H9 (cell line): ENCODE data around the gene SPECC1. TPM values are rescaled to one million over a fixed set of nuclear protein-coding genes. Genes with fewer than 3 reads are reported as not detected.
"Not testable (repeated sequence)": the region's sequence is repeated elsewhere in the genome, so short reads cannot be mapped to it uniquely, and the experiment has no call there.

Experiments
- DNase-seq: peaks from one replicate; pipeline ENCODE4 v3.0.0-alpha.2; 2017
- H2AFZ ChIP-seq: one replicate; pipeline ENCODE4 v1.6.1; 2013; ENCODE audit warnings: mild to moderate bottlenecking, low read length, control low read depth, moderate library complexity
- H2AK5ac ChIP-seq: 2 replicates; pipeline ENCODE4 v1.6.1; 2013; ENCODE audit warnings: low read length, control low read depth, mixed read lengths; ENCODE audit not compliant: insufficient read length
- H2BK120ac ChIP-seq: one replicate; pipeline ENCODE4 v1.6.1; 2013; ENCODE audit warnings: low read depth, mild to moderate bottlenecking, low read length, control low read depth, inconsistent platforms; ENCODE audit not compliant: poor library complexity, severe bottlenecking
- H2BK12ac ChIP-seq: 2 replicates; pipeline ENCODE4 v1.6.1; 2013; ENCODE audit warnings: low read length, control low read depth, mixed read lengths, low read depth; ENCODE audit not compliant: insufficient read length
- H2BK15ac ChIP-seq: 2 replicates; pipeline ENCODE4 v1.6.1; 2013; ENCODE audit warnings: low read depth, low read length, control low read depth
- H2BK20ac ChIP-seq: one replicate; pipeline ENCODE4 v1.6.1; 2013; ENCODE audit warnings: low read depth, mild to moderate bottlenecking, low read length, control low read depth, inconsistent platforms; ENCODE audit not compliant: poor library complexity, severe bottlenecking
- H2BK5ac ChIP-seq: 2 replicates; pipeline ENCODE4 v1.6.1; 2013; ENCODE audit warnings: low read length, control low read depth, mixed read lengths; ENCODE audit not compliant: insufficient read length
- H3K14ac ChIP-seq: 2 replicates; pipeline ENCODE4 v1.6.1; 2013; ENCODE audit warnings: low read length, control low read depth; ENCODE audit not compliant: insufficient read depth
- H3K18ac ChIP-seq: 2 replicates; pipeline ENCODE4 v1.6.1; 2013; ENCODE audit warnings: low read depth, mild to moderate bottlenecking, mixed read lengths, low read length, control low read depth; ENCODE audit not compliant: insufficient read length
- H3K23ac ChIP-seq: 2 replicates; pipeline ENCODE4 v1.6.1; 2013; ENCODE audit warnings: low read length, control low read depth, mixed read lengths, low read depth; ENCODE audit not compliant: insufficient read length
- H3K23me2 ChIP-seq: 2 replicates; pipeline ENCODE4 v1.6.1; 2013; ENCODE audit warnings: low read depth, mild to moderate bottlenecking, mixed read lengths, low read length, control low read depth; ENCODE audit not compliant: insufficient read length, poor library complexity, severe bottlenecking
- H3K27ac ChIP-seq: 2 replicates; pipeline ENCODE4 v1.5.1; 2013; ENCODE audit warnings: low read length, control low read depth, mixed read lengths, low read depth; ENCODE audit not compliant: insufficient read length
- H3K27me3 ChIP-seq: 2 replicates; pipeline ENCODE4 v1.6.1; 2013; ENCODE audit warnings: low read length, control low read depth, inconsistent platforms; ENCODE audit not compliant: insufficient read depth
- H3K4ac ChIP-seq: 2 replicates; pipeline ENCODE4 v1.6.1; 2013; ENCODE audit warnings: low read depth, mild to moderate bottlenecking, control low read depth, inconsistent platforms, low read length, moderate library complexity
- H3K4me1 ChIP-seq: 2 replicates; pipeline ENCODE4 v1.6.1; 2013; ENCODE audit warnings: low read length, control low read depth, inconsistent platforms; ENCODE audit not compliant: insufficient read depth
- H3K4me2 ChIP-seq: 2 replicates; pipeline ENCODE4 v1.6.1; 2013; ENCODE audit warnings: low read length, control low read depth, mixed read lengths; ENCODE audit not compliant: insufficient read length, insufficient read depth
- H3K56ac ChIP-seq: 2 replicates; pipeline ENCODE4 v1.6.1; 2013; ENCODE audit warnings: low read depth, mild to moderate bottlenecking, mixed read lengths, low read length, control low read depth; ENCODE audit not compliant: insufficient read length
- H3K79me1 ChIP-seq: 2 replicates; pipeline ENCODE4 v1.6.1; 2013; ENCODE audit warnings: low read depth, mild to moderate bottlenecking, moderate library complexity, low read length, control low read depth, inconsistent platforms; ENCODE audit not compliant: insufficient read depth, poor library complexity, severe bottlenecking
- H3K79me2 ChIP-seq: 2 replicates; pipeline ENCODE4 v1.6.1; 2013; ENCODE audit warnings: low read length, control low read depth, inconsistent platforms; ENCODE audit not compliant: insufficient read depth
- H3K9ac ChIP-seq: 2 replicates; pipeline ENCODE4 v1.6.1; 2013; ENCODE audit warnings: low read length, control low read depth, mixed read lengths; ENCODE audit not compliant: insufficient read length; ENCODE audit errors: extremely low read depth
- H3K9me3 ChIP-seq: one replicate; pipeline ENCODE4 v1.6.1; 2013; ENCODE audit warnings: low read depth, low read length, inconsistent platforms; ENCODE audit not compliant: control insufficient read depth
- H3T11ph ChIP-seq: one replicate; pipeline ENCODE4 v1.6.1; 2013; ENCODE audit warnings: mild to moderate bottlenecking, low read length, control low read depth, inconsistent platforms
- H4K20me1 ChIP-seq: one replicate; pipeline ENCODE4 v1.6.1; 2013; ENCODE audit not compliant: control insufficient read depth, insufficient read length, insufficient read depth
- H4K5ac ChIP-seq: 2 replicates; pipeline ENCODE4 v1.6.1; 2013; ENCODE audit warnings: low read depth, mild to moderate bottlenecking, mixed read lengths, low read length, control low read depth; ENCODE audit not compliant: insufficient read length
- H4K8ac ChIP-seq: replicated peaks from 2 replicates; pipeline ENCODE4 v1.6.1; 2013; ENCODE audit warnings: low read length, control low read depth, mixed read lengths, low read depth; ENCODE audit not compliant: insufficient read length
- H4K91ac ChIP-seq: 2 replicates; pipeline ENCODE4 v1.6.1; 2013; ENCODE audit warnings: low read depth, mild to moderate bottlenecking, moderate library complexity, mixed read lengths, low read length, control low read depth; ENCODE audit not compliant: insufficient read length
- H3K27ac Mint-ChIP-seq, 3 experiments: 2 replicates in 2 of 3; 3 replicates in 1 of 3; pipeline ENCODE4 v1.8.0; 2020 to 2021; ENCODE audit warnings: mixed read lengths in 3 of 3, mild to moderate bottlenecking in 1 of 3, moderate library complexity in 1 of 3
- H3K27me3 Mint-ChIP-seq: 2 replicates; pipeline ENCODE4 v1.8.0; 2021; ENCODE audit warnings: low read depth, mild to moderate bottlenecking, moderate library complexity, mixed read lengths
- H3K36me3 Mint-ChIP-seq, 3 experiments: 2 replicates in 2 of 3; 3 replicates in 1 of 3; pipeline ENCODE4 v1.8.0; 2020 to 2021; ENCODE audit warnings: low read depth in 3 of 3, mixed read lengths in 3 of 3; ENCODE audit not compliant: insufficient read depth in 1 of 3
- H3K4me1 Mint-ChIP-seq, 2 experiments: 2 replicates each; pipeline ENCODE4 v1.8.0; 2020; ENCODE audit warnings: mixed read lengths in 2 of 2
- H3K4me3 Mint-ChIP-seq, 2 experiments: 2 replicates in 1 of 2; 3 replicates in 1 of 2; pipeline ENCODE4 v1.8.0; 2020 to 2021; ENCODE audit warnings: mild to moderate bottlenecking in 2 of 2, mixed read lengths in 2 of 2, moderate library complexity in 1 of 2
- H3K9me3 Mint-ChIP-seq, 2 experiments: 2 replicates in 1 of 2; 3 replicates in 1 of 2; pipeline ENCODE4 v1.8.0; 2020; ENCODE audit warnings: mild to moderate bottlenecking in 2 of 2, mixed read lengths in 2 of 2, moderate library complexity in 1 of 2
- WGBS: extraction: QIAGEN DNeasy Blood & Tissue Kit; methylation state at CpG from one replicate; pipeline ENCODE4 v1.1.7; 2013; ENCODE audit warnings: missing lambda C conversion rate, low lambda C conversion rate, mixed read lengths; ENCODE audit not compliant: insufficient read length; ENCODE audit errors: extremely low coverage; 5-methylcytosine and 5-hydroxymethylcytosine counted together
- total RNA-seq: library from RNA; stranded (reverse); gene quantifications from 2 replicates; pipeline ENCODE4 v1.2.1, GENCODE V29; 2021

Gene SPECC1
- total RNA-seq, 1 experiment from 2014 or later: 65.7 TPM

DNA sequence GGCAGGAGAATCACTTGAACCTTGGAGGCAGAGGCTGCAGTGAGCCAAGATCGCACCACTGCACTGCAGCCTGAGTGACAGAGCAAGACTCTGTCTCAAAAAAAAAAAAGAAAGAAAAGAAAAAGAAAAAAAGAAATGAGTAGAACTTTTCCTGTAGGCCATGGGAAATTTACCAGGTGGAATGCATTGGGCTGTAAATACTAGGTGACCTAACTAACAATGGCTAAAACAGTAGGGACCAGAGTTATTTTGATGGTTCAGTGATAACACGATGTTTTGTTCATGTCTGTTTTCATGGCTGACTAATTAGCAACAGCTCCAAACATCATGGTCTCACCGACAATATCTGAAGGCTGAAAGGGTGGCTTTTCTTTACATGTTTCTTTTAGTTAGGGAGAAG is 318.6 kb downstream of the SPECC1 start:
- not testable (repeated sequence) for H2BK12ac ChIP-seq, H4K20me1 ChIP-seq, H3K9me3 Mint-ChIP-seq, H3K23me2 ChIP-seq, DNase-seq, H3K27me3 ChIP-seq, H4K8ac ChIP-seq, H3K4me1 ChIP-seq, H2BK15ac ChIP-seq, H3K4ac ChIP-seq, H3K27ac ChIP-seq, H3K9me3 ChIP-seq, H2BK20ac ChIP-seq, H3K79me1 ChIP-seq, H3K79me2 ChIP-seq, H3K4me3 Mint-ChIP-seq, H3K27ac Mint-ChIP-seq, H2BK120ac ChIP-seq, H3K4me1 Mint-ChIP-seq, H2BK5ac ChIP-seq, H3K27me3 Mint-ChIP-seq, H3K4me2 ChIP-seq, H4K91ac ChIP-seq, H2AK5ac ChIP-seq, H3K56ac ChIP-seq, H2AFZ ChIP-seq, H3K9ac ChIP-seq, H3K36me3 Mint-ChIP-seq, H3T11ph ChIP-seq, H3K18ac ChIP-seq, H3K14ac ChIP-seq, H4K5ac ChIP-seq, H3K23ac ChIP-seq
- WGBS: no CpG with 5 or more reads among the region's 3 CpGs

GRCh38 chr17:20351405-20351804 is 342.2 kb downstream of the SPECC1 start:
- H2BK20ac ChIP-seq, H3K9me3 Mint-ChIP-seq, H2AFZ ChIP-seq, H3K27ac Mint-ChIP-seq, H3K36me3 Mint-ChIP-seq, H3K4me3 Mint-ChIP-seq, H4K91ac ChIP-seq, H4K8ac ChIP-seq, H2BK15ac ChIP-seq, H3K56ac ChIP-seq, H3K23ac ChIP-seq, H2BK12ac ChIP-seq, H4K20me1 ChIP-seq, H3K9me3 ChIP-seq, H3K79me2 ChIP-seq, H4K5ac ChIP-seq, H3K27me3 ChIP-seq, H3K9ac ChIP-seq, H2BK120ac ChIP-seq, H3K79me1 ChIP-seq, H3K18ac ChIP-seq, H3K4me1 Mint-ChIP-seq, H3T11ph ChIP-seq, H2BK5ac ChIP-seq, H3K23me2 ChIP-seq, H3K4me1 ChIP-seq, H2AK5ac ChIP-seq, H3K4ac ChIP-seq, DNase-seq, H3K27me3 Mint-ChIP-seq, H3K14ac ChIP-seq, H3K27ac ChIP-seq, H3K4me2 ChIP-seq: not testable (repeated sequence)
- WGBS: no CpG with 5 or more reads among the region's 3 CpGs
